ENCODE measurements around the gene CHIC2. TPM values are rescaled to one million over a fixed set of nuclear protein-coding genes. Genes with fewer than 3 reads are reported as not detected.

CHIC2 gene
- total RNA-seq, 1 experiment from 2014 or later = 11.0 TPM

GRCh38 chr4:54041100-54041499 is 23.3 kb downstream of the CHIC2 start:
- no peaks in the 10 kb centered on the region for H3K27me3 Mint-ChIP-seq (ENCODE audit: low read depth)
- DNase-seq (ENCODE audit: low spot score) (no peak), ATAC-seq (no peak)
- POLR2A ChIA-PET = interaction anchor here (0.6 kb wide), 1 partner anchor 414 kb away, joined by 5 read pairs; no protein-coding TSS in a partner anchor
- CTCF ChIA-PET = interaction anchor here (1.1 kb wide), 1 partner anchor 111 kb away, joined by 4 read pairs; no protein-coding TSS in a partner anchor
- peaks cover 7% of the 10 kb centered on the region for H3K4me1 Mint-ChIP-seq
- H3K36me3 Mint-ChIP-seq = peaks cover 13% of the 10 kb centered on the region; the same call in 1 of the 2 replicates
- H3K4me3 Mint-ChIP-seq = no peak overlapping the region
- TF ChIP-seq AR (CRISPR knock-in tag; IDR thresholded peaks at IDR 0.05) (no peak), TEAD1 (CRISPR knock-in tag; IDR thresholded peaks at IDR 0.05) (no peak), RORB (CRISPR knock-in tag; IDR thresholded peaks at IDR 0.05) (no peak), ATF1 (CRISPR knock-in tag; IDR thresholded peaks at IDR 0.05) (no peak), ZBTB43 (CRISPR knock-in tag; IDR thresholded peaks at IDR 0.05) (no peak), ZNF263 (CRISPR knock-in tag; IDR thresholded peaks at IDR 0.05; ENCODE audit: low read depth) (no peak), EMX1 (CRISPR knock-in tag; IDR thresholded peaks at IDR 0.05) (no peak), AFF4 (CRISPR knock-in tag; IDR thresholded peaks at IDR 0.05; ENCODE audit: borderline replicate concordance) (no peak), PRDM15 (CRISPR knock-in tag; IDR thresholded peaks at IDR 0.05) (no peak), USF2 (CRISPR knock-in tag; IDR thresholded peaks at IDR 0.05) (no peak), HMGA2 (CRISPR knock-in tag; IDR thresholded peaks at IDR 0.05) (no peak), CDX4 (CRISPR knock-in tag; IDR thresholded peaks at IDR 0.05; ENCODE audit: borderline replicate concordance) (no peak), ERG (CRISPR knock-in tag; IDR thresholded peaks at IDR 0.05) (no peak), PRRX2 (CRISPR knock-in tag; IDR thresholded peaks at IDR 0.05) (no peak), ZNF532 (CRISPR knock-in tag; IDR thresholded peaks at IDR 0.05; ENCODE audit: borderline replicate concordance) (no peak)
- H3K9me3 Mint-ChIP-seq = peaks cover 8% of the 10 kb centered on the region
- H3K27ac Mint-ChIP-seq = no peak overlapping the region

All from WTC11 (cell line).